WI38 (cell line): ENCODE measurements around the gene MYOM3.
A peak's percentile ranks its signal among the peaks of the same experiment; 100 is the strongest.

Source experiments
- H3K4me3 ChIP-seq: 2 replicates; pipeline ENCODE4 v1.5.1; 2011; ENCODE audit warnings: low read depth, mild to moderate bottlenecking, control low read depth, low read length
- TF ChIP-seq, protein P1 (sequence below): IDR thresholded peaks from 2 replicates; pipeline ENCODE4 v1.5.1; 2012; ENCODE audit warnings: low read depth, mild to moderate bottlenecking, control low read depth, low read length

Gene MYOM3

DNA sequence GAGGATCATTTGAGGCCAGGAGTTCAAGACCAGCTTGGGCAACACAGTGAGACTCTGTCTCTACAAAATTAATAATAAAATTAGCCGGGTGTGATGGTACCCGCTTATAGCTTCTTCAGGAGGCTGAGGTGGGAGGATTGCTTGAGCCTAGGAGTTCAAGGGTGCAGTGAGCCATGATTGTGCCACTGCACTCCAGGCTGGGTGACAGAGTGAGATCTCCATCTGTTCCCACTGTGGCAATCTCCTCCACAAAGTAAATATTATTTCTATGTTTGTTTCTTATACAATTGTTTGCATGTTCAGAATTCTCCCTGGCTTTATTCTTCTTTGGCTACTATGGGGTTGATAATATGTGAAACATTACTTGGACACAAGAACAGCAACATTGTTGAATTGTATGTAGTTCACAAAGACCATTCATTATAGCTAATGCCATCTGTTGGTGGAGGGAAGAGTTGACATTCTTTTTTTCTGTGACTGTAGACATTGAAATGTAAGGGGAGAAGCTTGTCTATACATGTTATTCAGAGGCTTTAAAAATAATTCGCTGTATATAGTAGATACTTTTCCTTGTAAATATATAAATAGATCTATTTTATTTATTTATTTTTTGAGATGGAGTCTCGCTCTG lies 84.0 kb downstream of the MYOM3 start:
- TF ChIP-seq, protein P1, sequence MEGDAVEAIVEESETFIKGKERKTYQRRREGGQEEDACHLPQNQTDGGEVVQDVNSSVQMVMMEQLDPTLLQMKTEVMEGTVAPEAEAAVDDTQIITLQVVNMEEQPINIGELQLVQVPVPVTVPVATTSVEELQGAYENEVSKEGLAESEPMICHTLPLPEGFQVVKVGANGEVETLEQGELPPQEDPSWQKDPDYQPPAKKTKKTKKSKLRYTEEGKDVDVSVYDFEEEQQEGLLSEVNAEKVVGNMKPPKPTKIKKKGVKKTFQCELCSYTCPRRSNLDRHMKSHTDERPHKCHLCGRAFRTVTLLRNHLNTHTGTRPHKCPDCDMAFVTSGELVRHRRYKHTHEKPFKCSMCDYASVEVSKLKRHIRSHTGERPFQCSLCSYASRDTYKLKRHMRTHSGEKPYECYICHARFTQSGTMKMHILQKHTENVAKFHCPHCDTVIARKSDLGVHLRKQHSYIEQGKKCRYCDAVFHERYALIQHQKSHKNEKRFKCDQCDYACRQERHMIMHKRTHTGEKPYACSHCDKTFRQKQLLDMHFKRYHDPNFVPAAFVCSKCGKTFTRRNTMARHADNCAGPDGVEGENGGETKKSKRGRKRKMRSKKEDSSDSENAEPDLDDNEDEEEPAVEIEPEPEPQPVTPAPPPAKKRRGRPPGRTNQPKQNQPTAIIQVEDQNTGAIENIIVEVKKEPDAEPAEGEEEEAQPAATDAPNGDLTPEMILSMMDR: peak; percentile 40; the same call in 1 of the 2 replicates
- no peak overlapping the region for H3K4me3 ChIP-seq

DNA sequence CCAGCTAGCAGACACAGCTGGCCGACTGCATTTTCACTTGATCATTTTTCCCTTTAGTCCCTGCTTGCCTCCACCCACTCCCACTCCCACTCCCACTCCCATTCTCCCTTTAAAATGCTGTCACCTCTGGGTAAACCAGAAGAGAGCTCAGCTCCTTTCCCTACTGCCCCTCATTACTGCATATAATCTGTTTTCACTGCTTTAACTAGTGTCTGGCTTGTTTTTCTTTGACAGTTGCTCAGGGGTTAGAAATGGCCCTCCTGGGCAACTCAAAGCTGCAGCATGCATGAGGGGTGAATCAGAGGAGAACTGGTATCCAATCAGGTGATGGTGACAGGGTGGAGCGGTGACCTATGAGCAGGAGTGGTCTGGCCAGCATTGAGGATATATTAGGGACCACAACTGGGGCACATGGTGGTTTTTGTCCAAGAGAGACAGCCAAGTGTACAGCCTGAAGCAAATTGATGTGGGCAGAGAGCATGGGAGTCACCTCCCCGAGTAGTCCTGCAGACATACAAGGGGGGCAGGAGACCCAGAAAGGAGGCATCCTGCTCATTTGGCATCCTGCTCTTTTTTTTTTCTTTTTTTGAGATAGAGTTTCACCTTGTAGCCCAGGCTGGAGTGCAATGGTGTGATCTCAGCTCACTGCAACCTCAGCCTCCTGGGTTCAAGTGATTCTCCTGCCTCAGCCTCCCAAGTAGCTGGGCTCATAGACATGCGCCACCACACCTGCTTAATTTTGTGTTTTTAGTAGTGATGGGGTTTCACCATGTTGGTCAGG lies 89.2 kb downstream of the MYOM3 start:
- TF ChIP-seq, protein P1: no peak
- peak overlapping the region; percentile 18; the same call in 1 of the 2 replicates for H3K4me3 ChIP-seq

DNA sequence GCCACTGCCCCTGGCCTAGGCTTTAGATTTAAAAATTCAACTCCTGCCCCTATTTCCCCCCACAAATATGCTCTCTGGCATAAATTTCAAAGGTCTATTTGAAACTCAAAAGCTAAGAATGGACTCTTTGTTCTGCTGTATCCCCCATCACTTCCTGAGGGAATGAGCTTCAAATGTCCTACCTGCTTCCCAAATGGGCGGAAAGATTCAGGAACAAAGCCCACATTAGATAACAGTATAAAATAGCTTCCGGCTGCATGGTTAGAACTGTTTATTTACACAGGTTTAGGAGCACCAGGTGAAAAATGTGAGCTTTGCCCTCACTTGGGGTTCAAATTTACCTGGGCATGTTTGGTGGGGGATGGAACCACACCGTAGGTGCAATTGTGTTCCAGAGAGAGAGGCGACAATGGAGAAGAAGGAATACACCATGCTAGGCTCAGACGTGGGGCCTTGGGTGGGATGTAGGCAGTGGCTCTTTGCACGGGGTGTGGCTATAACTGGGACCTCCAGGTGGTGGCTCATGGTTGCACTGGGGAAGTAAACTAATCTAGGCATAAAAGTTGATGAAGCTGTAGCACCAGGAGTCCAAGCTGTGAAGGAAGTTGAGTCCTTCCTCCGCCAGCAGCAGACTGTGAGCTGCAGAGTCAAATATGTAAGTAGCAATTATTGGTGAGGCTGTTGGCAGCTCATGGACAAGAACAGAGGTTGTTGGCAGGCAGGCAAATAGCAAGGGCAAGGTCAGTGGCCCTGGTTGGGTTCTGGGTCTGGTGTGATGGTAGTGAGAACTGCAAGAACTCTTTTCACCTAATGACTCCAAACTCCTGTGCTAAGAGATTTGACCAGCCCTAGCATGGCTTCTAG lies 90.3 kb downstream of the MYOM3 start:
- TF ChIP-seq, protein P1: no peak
- no peak overlapping the region for H3K4me3 ChIP-seq

DNA sequence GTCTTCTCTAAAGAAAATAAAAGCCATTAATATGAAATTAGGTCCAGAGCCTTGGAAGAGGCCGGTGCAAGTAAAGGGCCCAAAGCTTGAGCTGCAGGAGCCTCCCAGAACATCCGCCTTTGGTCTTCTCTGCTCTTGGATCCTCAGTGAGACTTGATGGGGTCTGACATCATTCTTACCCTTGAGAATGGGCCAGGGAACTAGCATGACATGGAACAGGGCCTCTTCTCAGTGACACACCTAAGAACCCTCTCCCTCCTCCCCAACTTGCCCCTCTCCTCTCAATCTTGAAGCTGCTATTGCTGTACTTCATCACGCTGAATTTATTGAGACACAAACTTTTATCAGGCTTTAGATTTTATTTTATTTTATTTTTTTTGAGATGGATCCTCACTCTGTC lies 91.5 kb downstream of the MYOM3 start:
- no peak overlapping the region for H3K4me3 ChIP-seq
- TF ChIP-seq, protein P1: no peak

DNA sequence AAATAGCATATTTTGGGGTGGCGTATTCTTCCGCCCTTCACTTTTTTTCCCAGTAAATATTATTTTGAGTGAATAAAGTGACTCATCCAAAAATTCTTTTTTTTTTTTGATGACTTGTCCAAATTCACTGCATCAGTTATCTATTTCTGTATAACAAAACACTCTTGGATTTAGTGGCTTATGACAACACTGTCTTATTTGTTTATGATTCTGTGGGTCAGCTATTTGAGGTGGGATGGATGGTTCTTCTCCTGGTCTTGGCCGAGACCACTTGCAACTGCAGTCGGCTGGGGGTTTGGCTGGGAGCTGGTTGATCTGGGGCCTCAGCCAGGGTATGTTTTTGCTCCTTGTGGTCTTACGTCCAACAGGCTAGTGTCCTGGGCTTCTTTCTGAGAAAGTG lies 91.9 kb downstream of the MYOM3 start:
- TF ChIP-seq, protein P1: no peak
- no peak overlapping the region for H3K4me3 ChIP-seq

DNA sequence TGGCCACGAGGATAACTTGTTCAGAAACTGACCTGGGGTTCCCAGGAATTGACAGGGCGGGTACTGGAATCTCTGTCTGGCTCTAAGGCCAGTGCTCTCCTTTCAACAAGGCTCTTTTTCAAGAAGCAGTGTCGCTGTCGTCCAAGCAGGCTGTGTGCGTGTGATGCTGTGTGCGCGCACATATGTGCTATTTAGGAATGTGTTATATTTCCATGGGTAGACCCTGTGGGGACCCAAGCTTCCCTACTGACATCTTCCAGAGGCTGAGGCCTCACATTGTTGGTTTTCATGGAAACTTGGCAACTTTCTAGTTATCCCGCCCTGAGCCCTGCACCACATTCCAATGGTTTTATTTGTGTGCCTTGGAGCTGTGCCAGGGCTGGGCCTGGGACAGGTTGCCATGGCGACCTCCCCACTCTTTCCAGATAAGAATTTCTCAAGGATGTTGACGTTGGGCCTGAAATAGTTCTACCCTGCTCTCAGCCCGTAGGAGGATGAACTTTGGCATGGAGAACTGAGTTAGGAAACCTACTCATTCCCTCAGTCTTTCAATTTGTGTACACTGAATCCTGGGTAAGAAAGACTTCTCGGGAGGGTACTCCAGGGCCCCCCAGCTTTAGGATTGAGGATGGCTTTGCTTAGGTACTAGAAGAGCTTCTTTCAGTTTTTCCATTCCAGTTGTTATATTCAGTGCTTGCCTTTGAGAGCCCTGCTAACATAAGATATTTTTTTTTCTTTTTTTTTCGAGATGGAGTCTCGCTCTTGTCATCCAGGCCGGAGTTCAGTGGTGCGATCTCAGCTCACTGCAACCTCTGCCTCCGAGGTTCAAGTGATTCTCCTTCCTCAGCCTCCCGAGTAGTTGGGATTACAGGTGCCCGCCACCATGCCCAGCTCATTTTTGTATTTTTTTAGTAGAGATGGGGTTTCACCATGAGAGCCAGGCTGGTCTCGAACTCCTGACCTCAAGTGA lies 93.0 kb downstream of the MYOM3 start:
- no peak overlapping the region for H3K4me3 ChIP-seq
- TF ChIP-seq, protein P1: no peak
